RWPE2 (cell line): Measurements from ENCODE around the gene GTF2H4.
A peak's percentile ranks its signal among the peaks of the same experiment; 100 is the strongest.

Experiments
- ATAC-seq: fragments of 200-7000 bp; cut with Tn5 transposase; 3 replicates; pipeline ENCODE4 v1.9.1; 2021; ENCODE audit warnings: low read depth
- DNase-seq: peaks from one replicate; pipeline ENCODE4 v3.0.0-alpha.2; 2020; ENCODE audit warnings: low spot score
- H3K27ac ChIP-seq: fragments of 450-650 bp; 2 replicates; pipeline ENCODE4 v1.5.1; 2017; ENCODE audit warnings: mild to moderate bottlenecking; ENCODE audit not compliant: poor library complexity, severe bottlenecking
- H3K27me3 ChIP-seq: fragments of 250-450 bp; sonication (Bioruptor Pico); 2 replicates; pipeline ENCODE4 v1.5.1; 2021; ENCODE audit warnings: mild to moderate bottlenecking, moderate library complexity; ENCODE audit not compliant: insufficient read depth, poor library complexity, severe bottlenecking
- H3K36me3 ChIP-seq: fragments of 250-450 bp; sonication (Bioruptor Pico); 2 replicates; pipeline ENCODE4 v1.5.1; 2020; ENCODE audit warnings: low read depth, mild to moderate bottlenecking, moderate library complexity
- H3K4me1 ChIP-seq: fragments of 250-450 bp; sonication (Bioruptor Pico); 2 replicates; pipeline ENCODE4 v1.5.1; 2021; ENCODE audit warnings: mild to moderate bottlenecking, moderate library complexity; ENCODE audit not compliant: insufficient read depth, poor library complexity, severe bottlenecking
- H3K4me3 ChIP-seq: fragments of 250-450 bp; sonication (Bioruptor Pico); 2 replicates; pipeline ENCODE4 v1.5.1; 2021; ENCODE audit warnings: mild to moderate bottlenecking, moderate library complexity; ENCODE audit not compliant: severe bottlenecking
- H3K9me3 ChIP-seq: fragments of 250-450 bp; sonication (Bioruptor Pico); 2 replicates; pipeline ENCODE4 v1.5.1; 2021; ENCODE audit warnings: mild to moderate bottlenecking, moderate library complexity; ENCODE audit not compliant: severe bottlenecking
- CTCF ChIP-seq: fragments of 450-650 bp; IDR thresholded peaks from one replicate; pipeline ENCODE4 v1.5.1; 2017; ENCODE audit warnings: mild to moderate bottlenecking, moderate library complexity; ENCODE audit not compliant: poor library complexity, severe bottlenecking

GTF2H4 gene

DNA sequence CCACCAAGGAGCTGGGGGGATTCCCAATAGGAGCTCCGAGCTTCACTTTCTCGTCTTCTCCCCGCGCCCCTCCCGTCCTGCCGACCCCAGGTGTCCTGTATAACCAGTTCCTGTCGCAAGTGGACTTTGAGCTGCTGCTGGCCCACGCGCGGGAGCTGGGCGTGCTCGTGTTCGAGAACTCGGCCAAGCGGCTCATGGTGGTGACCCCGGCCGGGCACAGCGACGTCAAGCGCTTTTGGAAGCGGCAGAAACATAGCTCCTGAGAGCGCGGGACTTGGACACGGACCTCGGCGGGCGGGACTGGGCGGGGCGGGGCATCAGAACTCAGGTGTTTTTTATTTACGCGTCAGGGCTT is 5.7 kb downstream of the GTF2H4 start:
- Histone ChIP-seq H3K9me3 (no peaks in the 10 kb centered on the region), H3K27me3 (no peaks in the 10 kb centered on the region), H3K27ac (peak overlapping the region; percentile 66), H3K4me1 (peaks cover 11% of the 10 kb centered on the region), H3K36me3 (peaks cover 41% of the 10 kb centered on the region), H3K4me3 (peak overlapping the region; percentile 35)
- DNase-seq (peak; percentile 60), ATAC-seq (no peak)
- TF ChIP-seq CTCF, result no peak

DNA sequence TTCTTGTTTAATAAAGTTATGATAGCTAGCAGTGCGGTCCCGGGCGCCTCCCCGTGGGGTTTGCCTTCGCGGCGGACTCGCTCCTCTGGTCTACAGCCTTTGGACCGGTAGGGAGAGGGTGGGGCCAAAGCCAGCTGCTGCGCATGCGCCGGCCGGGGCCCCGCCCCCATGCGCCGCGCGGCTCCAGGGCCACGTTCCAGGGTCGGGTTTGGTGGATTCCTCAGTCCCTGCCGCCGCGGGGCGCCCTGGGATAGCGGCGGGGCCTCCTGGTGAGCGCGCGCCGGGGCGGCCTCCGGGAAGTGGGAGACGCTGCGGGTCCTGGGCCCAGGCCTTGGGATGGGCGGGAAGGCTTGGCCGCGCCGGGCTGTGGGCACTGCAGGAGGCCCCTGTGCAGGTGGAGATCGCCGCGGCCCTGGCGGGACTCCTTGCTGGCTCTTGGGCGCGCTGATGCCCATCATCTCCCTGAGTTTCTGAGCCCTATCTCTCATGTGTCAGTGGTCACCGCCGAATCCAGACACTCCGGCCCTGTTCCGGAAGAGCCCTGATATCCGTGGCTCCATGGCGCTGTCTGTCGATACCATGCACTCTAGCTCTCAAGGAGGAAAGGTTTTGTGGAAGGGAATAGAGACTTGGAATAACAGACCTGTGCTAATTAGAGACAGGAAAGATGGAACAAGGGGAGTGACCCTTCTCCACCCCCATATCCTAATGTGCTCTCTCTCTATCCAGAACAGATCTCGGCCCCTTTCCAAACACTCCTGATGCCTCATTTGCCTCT is 6.3 kb downstream of the GTF2H4 start, which contains the start of gene VARS2:
VARS2 (plus strand) TSS at position 163 of the 778 bp plus-strand sequence; CDS start at position 762, 599 bp downstream.
- Histone ChIP-seq H3K27me3 (no peaks in the 10 kb centered on the region), H3K4me1 (peaks cover 11% of the 10 kb centered on the region), H3K27ac (peak within 1 kb of the TSS; percentile 66), H3K4me3 (peak within 1 kb of the TSS; percentile 35), H3K9me3 (no peaks in the 10 kb centered on the region), H3K36me3 (peaks cover 41% of the 10 kb centered on the region)
- DNase-seq (peak; percentile 85), ATAC-seq (peak; percentile 87)
- peak; percentile 79 for TF ChIP-seq CTCF

DNA sequence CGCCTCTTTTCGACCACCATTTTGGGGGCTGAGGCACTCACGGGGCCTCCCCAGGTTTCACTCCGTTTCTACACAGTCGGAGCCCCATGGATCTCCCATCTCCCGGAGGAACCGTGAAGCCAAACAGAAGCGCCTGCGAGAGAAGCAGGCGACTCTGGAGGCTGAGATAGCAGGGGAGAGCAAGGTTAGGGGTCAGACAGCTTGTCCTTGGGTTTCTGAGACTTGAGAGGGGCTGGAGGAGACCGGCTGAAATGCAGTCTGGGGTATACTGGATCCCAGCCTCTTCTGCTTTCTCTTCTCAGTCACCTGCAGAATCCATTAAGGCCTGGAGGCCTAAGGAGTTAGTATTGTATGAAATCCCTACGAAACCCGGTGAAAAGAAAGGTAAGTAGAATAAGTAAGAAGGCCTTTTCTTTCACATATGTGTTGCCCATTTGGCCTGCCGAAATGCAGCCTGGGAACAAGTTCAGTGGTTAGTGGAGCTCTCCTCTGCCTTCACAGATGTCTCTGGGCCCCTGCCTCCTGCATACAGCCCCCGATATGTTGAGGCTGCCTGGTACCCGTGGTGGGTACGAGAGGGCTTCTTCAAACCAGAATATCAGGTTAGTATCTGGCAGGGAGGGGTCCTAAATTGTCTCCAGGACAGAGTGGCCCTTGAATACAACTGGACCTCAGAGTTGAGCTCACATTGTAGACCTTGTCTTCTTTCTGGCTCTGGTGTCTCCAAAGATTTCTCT is 7.0 kb downstream of the GTF2H4 start:
- H3K36me3 ChIP-seq, result peaks cover 33% of the 10 kb centered on the region
- peak overlapping the region; percentile 35 for H3K4me3 ChIP-seq
- H3K9me3 ChIP-seq, result no peaks in the 10 kb centered on the region
- no peak for ATAC-seq
- DNase-seq, result no peak
- peak overlapping the region; percentile 66 for H3K27ac ChIP-seq
- no peak for TF ChIP-seq CTCF
- no peaks in the 10 kb centered on the region for H3K27me3 ChIP-seq
- peaks cover 11% of the 10 kb centered on the region for H3K4me1 ChIP-seq

GRCh38 chr6:30915591-30915946 is 7.6 kb downstream of the GTF2H4 start:
- peak; percentile 89 for TF ChIP-seq CTCF
- no peaks in the 10 kb centered on the region for H3K27me3 ChIP-seq
- H3K9me3 ChIP-seq, result no peaks in the 10 kb centered on the region
- peaks cover 33% of the 10 kb centered on the region for H3K36me3 ChIP-seq
- DNase-seq, result no peak
- ATAC-seq, result peak; percentile 23; the same call in 1 of the 3 replicates
- peaks cover 11% of the 10 kb centered on the region for H3K4me1 ChIP-seq
- H3K4me3 ChIP-seq, result no peak overlapping the region
- peak overlapping the region; percentile 66 for H3K27ac ChIP-seq

DNA sequence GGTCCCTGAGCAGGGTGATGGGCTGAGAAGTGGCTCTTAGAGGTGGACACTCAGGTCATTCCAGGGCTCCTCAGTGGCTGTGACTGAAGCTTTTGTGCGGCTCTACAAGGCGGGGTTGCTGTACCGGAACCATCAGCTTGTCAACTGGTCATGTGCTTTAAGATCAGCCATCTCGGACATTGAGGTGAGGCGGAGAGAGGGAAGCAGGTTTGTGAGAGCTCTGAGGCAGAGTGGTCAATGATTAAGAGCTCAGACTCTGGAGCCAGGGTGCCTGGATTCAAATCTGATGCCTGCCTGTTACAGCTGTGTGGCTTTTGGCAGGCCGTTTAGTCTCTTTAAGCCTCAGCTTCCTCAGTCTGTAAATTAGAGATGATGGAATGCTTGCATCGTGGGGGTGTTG is 9.0 kb downstream of the GTF2H4 start:
- Histone ChIP-seq H3K4me1 (peaks cover 13% of the 10 kb centered on the region), H3K27ac (peak overlapping the region; percentile 3), H3K27me3 (no peaks in the 10 kb centered on the region), H3K36me3 (peaks cover 36% of the 10 kb centered on the region), H3K4me3 (no peak overlapping the region), H3K9me3 (no peaks in the 10 kb centered on the region)
- ATAC-seq, result no peak
- TF ChIP-seq CTCF, result no peak
- no peak for DNase-seq
